BJ (cell line): Measurements from ENCODE around the gene SDK1. TPM values are rescaled to one million over a fixed set of nuclear protein-coding genes. Genes with fewer than 3 reads are reported as not detected.

ENCODE experiments used
- CTCF ChIA-PET: fragments of 350-600 bp; formaldehyde crosslinking; extraction: SDS; loops from one replicate; lab custom pipeline; 2021; ENCODE audit warnings: antibody characterized with exemption, inconsistent platforms; lab: Yijun Ruan, JAX
- POLR2A ChIA-PET: fragments of 300-600 bp; sonication (Branson Sonifier 250); formaldehyde crosslinking; extraction: SDS; loops from one replicate; lab custom pipeline; 2021; ENCODE audit warnings: antibody characterized with exemption; lab: Charles Lee
- DNase-seq: peaks from one replicate; pipeline ENCODE4 v3.0.0-alpha.2; 2011; ENCODE audit warnings: low read depth
- H3K27me3 ChIP-seq: 2 replicates; pipeline ENCODE4 v1.6.0; 2011; ENCODE audit warnings: low read length; ENCODE audit not compliant: control insufficient read depth, insufficient read depth
- H3K36me3 ChIP-seq: 2 replicates; pipeline ENCODE4 v1.5.1; 2011; ENCODE audit warnings: low read length; ENCODE audit not compliant: control insufficient read depth, insufficient read depth
- H3K4me3 ChIP-seq: 2 replicates; pipeline ENCODE4 v1.5.1; 2011; ENCODE audit warnings: low read depth, mild to moderate bottlenecking, control low read depth, low read length
- CTCF ChIP-seq: IDR thresholded peaks from 2 replicates; pipeline ENCODE4 v1.5.1; 2011; ENCODE audit warnings: low read depth, mild to moderate bottlenecking, control low read depth, inconsistent platforms, low read length, moderate library complexity; ENCODE audit not compliant: insufficient read depth
- polyA plus RNA-seq: library from polyadenylated mRNA; depleted of rRNA; stranded (reverse); fragments of >200 nt; gene quantifications from 2 replicates; pipeline ENCODE4 v1.2.3, GENCODE V29; 2011

Gene SDK1
- polyA plus RNA-seq, 1 experiment = 0.01 TPM

GRCh38 chr7:3956949-3957348, 655.9 kb downstream of the SDK1 start:
- no peaks in the 10 kb centered on the region for H3K27me3 ChIP-seq
- no peak for DNase-seq
- H3K36me3 ChIP-seq = no peaks in the 10 kb centered on the region
- no peak for TF ChIP-seq CTCF
- H3K4me3 ChIP-seq = no peak overlapping the region
- CTCF ChIA-PET = no interaction called here
- POLR2A ChIA-PET = no interaction called here

DNA sequence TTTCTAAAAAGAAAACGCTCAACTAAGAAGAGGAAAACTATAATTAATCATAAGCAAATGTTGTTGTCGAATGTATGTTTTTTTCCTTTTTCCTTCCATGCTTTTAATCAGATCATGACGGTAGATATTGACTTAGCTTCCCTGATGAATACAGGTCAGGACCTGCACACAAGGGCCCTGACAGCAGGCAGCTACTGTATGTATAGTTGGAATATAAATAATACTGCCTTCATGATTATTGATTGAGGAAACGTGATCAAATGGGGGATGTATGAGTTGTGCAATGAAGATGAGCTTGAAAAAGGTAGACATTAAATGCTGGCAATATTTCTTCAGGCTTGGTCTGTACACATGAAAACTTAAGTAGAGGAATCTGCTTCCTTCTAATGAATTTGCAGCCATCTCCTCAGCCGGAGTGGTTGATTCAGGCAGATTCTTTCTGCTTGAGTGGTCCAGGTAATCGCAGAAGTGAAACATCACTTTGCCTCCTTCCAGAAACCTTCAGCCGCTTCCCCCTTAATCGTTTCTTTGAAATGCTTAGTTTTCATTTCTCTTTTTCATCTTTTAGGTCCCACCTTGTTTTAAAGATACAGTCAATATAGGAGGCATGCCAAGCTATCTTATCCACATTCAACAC, 656.5 kb downstream of the SDK1 start:
- Histone ChIP-seq H3K27me3 (no peaks in the 10 kb centered on the region), H3K4me3 (no peak overlapping the region), H3K36me3 (no peaks in the 10 kb centered on the region)
- ChIA-PET CTCF (no interaction called here), POLR2A (no interaction called here)
- no peak for DNase-seq
- no peak for TF ChIP-seq CTCF

DNA sequence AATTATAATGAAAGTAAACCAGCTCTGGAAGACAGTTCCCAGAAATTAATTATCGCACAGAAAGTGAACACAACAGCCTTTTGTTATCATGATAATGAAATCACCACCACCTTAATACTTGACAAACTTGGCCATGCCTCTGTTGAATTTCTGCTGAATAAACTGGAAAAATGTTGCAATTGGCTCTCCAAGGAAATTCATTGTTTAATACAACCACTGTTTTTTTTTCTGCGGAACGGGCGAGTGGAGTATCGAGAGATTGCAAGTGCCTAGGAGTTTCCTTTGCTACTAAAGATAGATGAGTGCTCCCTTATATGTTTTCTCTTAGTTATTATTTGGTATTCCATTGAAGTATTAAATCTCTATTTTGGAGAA, 657.0 kb downstream of the SDK1 start:
- TF ChIP-seq CTCF = no peak
- ChIA-PET POLR2A (no interaction called here), CTCF (no interaction called here)
- no peak for DNase-seq
- Histone ChIP-seq H3K4me3 (no peak overlapping the region), H3K27me3 (no peaks in the 10 kb centered on the region), H3K36me3 (no peaks in the 10 kb centered on the region)

GRCh38 chr7:3959364-3959763, 658.3 kb downstream of the SDK1 start:
- POLR2A ChIA-PET = no interaction called here
- TF ChIP-seq CTCF = no peak
- no peak overlapping the region for H3K4me3 ChIP-seq
- DNase-seq = no peak
- H3K36me3 ChIP-seq = no peaks in the 10 kb centered on the region
- H3K27me3 ChIP-seq = no peaks in the 10 kb centered on the region
- CTCF ChIA-PET = no interaction called here

- no peak for DNase-seq
- ChIA-PET CTCF (no interaction called here), POLR2A (no interaction called here)
- Histone ChIP-seq H3K36me3 (no peaks in the 10 kb centered on the region), H3K27me3 (no peaks in the 10 kb centered on the region), H3K4me3 (no peak overlapping the region)
- no peak for TF ChIP-seq CTCF
Measured at GRCh38 chr7:3960050-3960763, 659.2 kb downstream of the SDK1 start.
